Keratinocyte (primary cell): Measurements from ENCODE around the gene KSR2. TPM values are rescaled to one million over a fixed set of nuclear protein-coding genes. Genes with fewer than 3 reads are reported as not detected.

Experiments
- DNase-seq: peaks from one replicate; pipeline ENCODE4 v3.0.0-alpha.2; 2011; ENCODE audit warnings: low read depth, missing footprints, low spot score
- FAIRE-seq: peaks from 2 replicates; lab custom pipeline; 2011; peaks lifted over from hg19 to GRCh38; lab: Jason Lieb, UNC
- H2AFZ ChIP-seq: 2 replicates; pipeline ENCODE4 v1.6.0; 2012; ENCODE audit warnings: low read length, control low read depth, inconsistent platforms; ENCODE audit not compliant: control insufficient read depth
- H3K27ac ChIP-seq: 2 replicates; pipeline ENCODE4 v1.5.1; 2011; ENCODE audit warnings: low read length; ENCODE audit not compliant: control insufficient read depth, insufficient read depth
- H3K27me3 ChIP-seq: 3 replicates; pipeline ENCODE4 v1.6.0; 2011; ENCODE audit warnings: low read length; ENCODE audit not compliant: control insufficient read depth, insufficient read depth; ENCODE audit errors: extremely low read depth
- H3K36me3 ChIP-seq, 2 experiments: 2 replicates in 1 of 2; 3 replicates in 1 of 2; pipeline ENCODE4 v1.5.1; 2011; ENCODE audit warnings: low read length in 2 of 2, mild to moderate bottlenecking in 1 of 2; ENCODE audit not compliant: control insufficient read depth in 2 of 2, insufficient read depth in 2 of 2; ENCODE audit errors: extremely low read depth in 1 of 2
- H3K4me1 ChIP-seq: 3 replicates; pipeline ENCODE4 v1.5.1; 2011; ENCODE audit warnings: low read length; ENCODE audit not compliant: control insufficient read depth, insufficient read depth; ENCODE audit errors: extremely low read depth
- H3K4me2 ChIP-seq: 3 replicates; pipeline ENCODE4 v1.6.0; 2011; ENCODE audit warnings: low read depth, low read length; ENCODE audit not compliant: control insufficient read depth, insufficient read depth; ENCODE audit errors: extremely low read depth
- H3K4me3 ChIP-seq, 3 experiments: fragments of 200-600 bp in 1 of 3; sonication (generic) in 1 of 3; 2 replicates in 2 of 3; 3 replicates in 1 of 3; pipeline ENCODE4 v1.5.1; 2011 to 2016; ENCODE audit warnings: low read length in 3 of 3, mild to moderate bottlenecking in 3 of 3, control low read depth in 2 of 3, inconsistent platforms in 1 of 3, low read depth in 1 of 3, mixed read lengths in 1 of 3, mixed run types in 1 of 3, moderate library complexity in 1 of 3; ENCODE audit not compliant: control insufficient read depth in 2 of 3, insufficient read depth in 2 of 3; ENCODE audit errors: extremely low read depth in 1 of 3
- H3K79me2 ChIP-seq: 2 replicates; pipeline ENCODE4 v1.6.0; 2012; ENCODE audit warnings: low read length; ENCODE audit not compliant: control insufficient read depth, insufficient read depth
- H3K9ac ChIP-seq: 3 replicates; pipeline ENCODE4 v1.6.0; 2011; ENCODE audit warnings: low read length; ENCODE audit not compliant: control insufficient read depth, insufficient read depth; ENCODE audit errors: extremely low read depth
- H3K9me1 ChIP-seq: 3 replicates; pipeline ENCODE4 v1.6.0; 2011; ENCODE audit warnings: low read length; ENCODE audit not compliant: control insufficient read depth, insufficient read depth; ENCODE audit errors: extremely low read depth
- H3K9me3 ChIP-seq: 2 replicates; pipeline ENCODE4 v1.5.1; 2012; ENCODE audit warnings: low read depth, low read length; ENCODE audit not compliant: control insufficient read depth
- H4K20me1 ChIP-seq: 3 replicates; pipeline ENCODE4 v1.6.0; 2011; ENCODE audit warnings: low read length; ENCODE audit not compliant: control insufficient read depth, insufficient read depth; ENCODE audit errors: extremely low read depth
- EZH2 ChIP-seq: IDR thresholded peaks from one replicate; pipeline ENCODE4 v1.6.1; 2012; ENCODE audit warnings: inconsistent platforms, mild to moderate bottlenecking, low read length, moderate library complexity
- dilution Hi-C: fragments of 300-500 bp; cut with MboI; formaldehyde crosslinking; loops from one replicate; pipeline ENCODE4 v1.7.0; 2020; ENCODE audit warnings: low sequenced_read_pairs; ENCODE audit not compliant: extremely low pct_ligation_motif_present
- polyA plus RNA-seq, 5 experiments: library from polyadenylated mRNA; depleted of rRNA in 3 of 5; stranded (reverse) in 3 of 5; stranded (forward) in 1 of 5; unstranded in 1 of 5; fragments of >200 nt; gene quantifications; 1 replicate in 1 of 5; 2 replicates in 3 of 5; 3 replicates in 1 of 5; pipeline versions ENCODE4 v1.2.1 to v1.2.3, GENCODE V29; 2011 to 2012; ENCODE audit warnings: missing spikeins in 2 of 5, low read depth in 1 of 5, low replicate concordance in 1 of 5
- TF ChIP-seq, protein P1 (sequence below), 3 experiments: IDR thresholded peaks in 1 of 3; conservative IDR thresholded peaks in 1 of 3; optimal IDR thresholded peaks in 1 of 3; 2 replicates in 2 of 3; 3 replicates in 1 of 3; pipeline versions ENCODE3 to v1.5.1; 2011; ENCODE audit warnings: low read length in 3 of 3, mild to moderate bottlenecking in 3 of 3, moderate library complexity in 2 of 3, control low read depth in 1 of 3, inconsistent platforms in 1 of 3; ENCODE audit not compliant: insufficient read depth in 2 of 3; ENCODE audit errors: extremely low read depth in 1 of 3

The KSR2 gene
- polyA plus RNA-seq, 1 donor (not counting 4 experiments of a cell fraction or from before 2014, with no cell fraction given) = 0.01 TPM

GRCh38 chr12:117689857-117690256 is 278.9 kb downstream of the KSR2 start:
- H4K20me1 ChIP-seq = no peaks in the 10 kb centered on the region
- H3K4me1 ChIP-seq = peaks cover 14% of the 10 kb centered on the region
- H3K9me1 ChIP-seq = no peaks in the 10 kb centered on the region
- no peak overlapping the region for H3K4me3 ChIP-seq
- H3K9me3 ChIP-seq = no peaks in the 10 kb centered on the region
- no peaks in the 10 kb centered on the region for H3K79me2 ChIP-seq
- no peak overlapping the region for H3K27ac ChIP-seq
- H3K4me2 ChIP-seq = no peak overlapping the region
- no peaks in the 10 kb centered on the region for H3K27me3 ChIP-seq
- H3K36me3 ChIP-seq = no peaks in the 10 kb centered on the region
- FAIRE-seq = no peak
- dilution Hi-C loops = no loop called here
- no peak overlapping the region for H3K9ac ChIP-seq
- DNase-seq = no peak
- TF ChIP-seq, protein P1, sequence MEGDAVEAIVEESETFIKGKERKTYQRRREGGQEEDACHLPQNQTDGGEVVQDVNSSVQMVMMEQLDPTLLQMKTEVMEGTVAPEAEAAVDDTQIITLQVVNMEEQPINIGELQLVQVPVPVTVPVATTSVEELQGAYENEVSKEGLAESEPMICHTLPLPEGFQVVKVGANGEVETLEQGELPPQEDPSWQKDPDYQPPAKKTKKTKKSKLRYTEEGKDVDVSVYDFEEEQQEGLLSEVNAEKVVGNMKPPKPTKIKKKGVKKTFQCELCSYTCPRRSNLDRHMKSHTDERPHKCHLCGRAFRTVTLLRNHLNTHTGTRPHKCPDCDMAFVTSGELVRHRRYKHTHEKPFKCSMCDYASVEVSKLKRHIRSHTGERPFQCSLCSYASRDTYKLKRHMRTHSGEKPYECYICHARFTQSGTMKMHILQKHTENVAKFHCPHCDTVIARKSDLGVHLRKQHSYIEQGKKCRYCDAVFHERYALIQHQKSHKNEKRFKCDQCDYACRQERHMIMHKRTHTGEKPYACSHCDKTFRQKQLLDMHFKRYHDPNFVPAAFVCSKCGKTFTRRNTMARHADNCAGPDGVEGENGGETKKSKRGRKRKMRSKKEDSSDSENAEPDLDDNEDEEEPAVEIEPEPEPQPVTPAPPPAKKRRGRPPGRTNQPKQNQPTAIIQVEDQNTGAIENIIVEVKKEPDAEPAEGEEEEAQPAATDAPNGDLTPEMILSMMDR (optimal IDR thresholded peaks at IDR 0.05 in 1 of 3, IDR thresholded peaks at IDR 0.05 in 1 of 3, conservative IDR thresholded peaks at IDR 0.05 in 1 of 3; ENCODE audit: extremely low read depth in 1 of 3, insufficient read depth in 2 of 3, low read length in 3 of 3) = no peak
- no peak for TF ChIP-seq EZH2
- no peak overlapping the region for H2AFZ ChIP-seq

DNA sequence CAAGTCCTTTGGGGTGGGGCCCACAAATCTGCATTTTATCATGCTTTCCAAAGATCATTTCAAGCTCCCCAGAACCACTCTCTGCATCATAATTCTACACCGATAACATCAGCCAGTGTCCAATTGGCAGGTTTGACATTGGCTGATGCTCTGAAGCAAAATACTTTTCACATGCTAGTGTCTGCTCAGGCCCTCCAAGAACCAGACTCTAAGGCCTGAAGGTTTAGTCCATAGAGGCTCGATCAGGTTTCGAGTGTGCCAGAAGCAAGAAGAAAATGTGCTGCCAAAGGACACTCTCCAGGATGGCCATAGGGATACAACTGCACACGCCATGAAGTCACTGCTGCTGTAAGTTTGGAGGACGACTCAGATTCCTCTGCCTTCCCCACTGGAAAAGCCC is 280.3 kb downstream of the KSR2 start:
- Histone ChIP-seq H3K79me2 (no peaks in the 10 kb centered on the region), H3K4me3 (no peak overlapping the region), H3K4me2 (no peak overlapping the region), H3K4me1 (peaks cover 14% of the 10 kb centered on the region), H3K9me1 (no peaks in the 10 kb centered on the region), H3K27me3 (no peaks in the 10 kb centered on the region), H4K20me1 (no peaks in the 10 kb centered on the region), H3K9ac (no peak overlapping the region), H3K27ac (no peak overlapping the region), H2AFZ (no peak overlapping the region), H3K36me3 (no peaks in the 10 kb centered on the region), H3K9me3 (no peaks in the 10 kb centered on the region)
- no peak for DNase-seq
- dilution Hi-C loops = no loop called here
- TF ChIP-seq EZH2 = no peak
- TF ChIP-seq, protein P1 (optimal IDR thresholded peaks at IDR 0.05 in 1 of 3, IDR thresholded peaks at IDR 0.05 in 1 of 3, conservative IDR thresholded peaks at IDR 0.05 in 1 of 3; ENCODE audit: extremely low read depth in 1 of 3, insufficient read depth in 2 of 3, low read length in 3 of 3) = no peak
- no peak for FAIRE-seq
